Muscle layer of duodenum (tissue), 2 donors: ENCODE data around the gene VWA3B.

Source experiments
- H3K27ac ChIP-seq: one replicate; pipeline ENCODE4 v1.7.0; 2013; ENCODE audit warnings: mild to moderate bottlenecking, low read length
- H3K27me3 ChIP-seq: one replicate; pipeline ENCODE4 v1.7.0; 2013; ENCODE audit warnings: low read depth, mild to moderate bottlenecking, control low read depth, low read length
- H3K36me3 ChIP-seq, 2 donors: one replicate each; pipeline ENCODE4 v1.7.0; 2013; ENCODE audit warnings: low read length in 2 of 2, control low read depth in 1 of 2, mild to moderate bottlenecking in 1 of 2; ENCODE audit not compliant: insufficient read depth in 2 of 2, control insufficient read depth in 1 of 2
- H3K4me1 ChIP-seq, 2 donors: one replicate each; pipeline ENCODE4 v1.7.0; 2013; ENCODE audit warnings: low read length in 2 of 2, mild to moderate bottlenecking in 2 of 2, control low read depth in 1 of 2, moderate library complexity in 1 of 2; ENCODE audit not compliant: insufficient read depth in 2 of 2, control insufficient read depth in 1 of 2
- H3K4me3 ChIP-seq, 2 donors: one replicate each; pipeline ENCODE4 v1.7.0; 2013; ENCODE audit warnings: low read length in 2 of 2, low read depth in 1 of 2, mild to moderate bottlenecking in 1 of 2
- H3K9me3 ChIP-seq, 2 donors: one replicate each; pipeline ENCODE4 v1.7.0; 2013; ENCODE audit warnings: low read length in 2 of 2, control low read depth in 1 of 2, mild to moderate bottlenecking in 1 of 2; ENCODE audit not compliant: control insufficient read depth in 1 of 2
- donor health status: healthy.

The VWA3B gene

DNA sequence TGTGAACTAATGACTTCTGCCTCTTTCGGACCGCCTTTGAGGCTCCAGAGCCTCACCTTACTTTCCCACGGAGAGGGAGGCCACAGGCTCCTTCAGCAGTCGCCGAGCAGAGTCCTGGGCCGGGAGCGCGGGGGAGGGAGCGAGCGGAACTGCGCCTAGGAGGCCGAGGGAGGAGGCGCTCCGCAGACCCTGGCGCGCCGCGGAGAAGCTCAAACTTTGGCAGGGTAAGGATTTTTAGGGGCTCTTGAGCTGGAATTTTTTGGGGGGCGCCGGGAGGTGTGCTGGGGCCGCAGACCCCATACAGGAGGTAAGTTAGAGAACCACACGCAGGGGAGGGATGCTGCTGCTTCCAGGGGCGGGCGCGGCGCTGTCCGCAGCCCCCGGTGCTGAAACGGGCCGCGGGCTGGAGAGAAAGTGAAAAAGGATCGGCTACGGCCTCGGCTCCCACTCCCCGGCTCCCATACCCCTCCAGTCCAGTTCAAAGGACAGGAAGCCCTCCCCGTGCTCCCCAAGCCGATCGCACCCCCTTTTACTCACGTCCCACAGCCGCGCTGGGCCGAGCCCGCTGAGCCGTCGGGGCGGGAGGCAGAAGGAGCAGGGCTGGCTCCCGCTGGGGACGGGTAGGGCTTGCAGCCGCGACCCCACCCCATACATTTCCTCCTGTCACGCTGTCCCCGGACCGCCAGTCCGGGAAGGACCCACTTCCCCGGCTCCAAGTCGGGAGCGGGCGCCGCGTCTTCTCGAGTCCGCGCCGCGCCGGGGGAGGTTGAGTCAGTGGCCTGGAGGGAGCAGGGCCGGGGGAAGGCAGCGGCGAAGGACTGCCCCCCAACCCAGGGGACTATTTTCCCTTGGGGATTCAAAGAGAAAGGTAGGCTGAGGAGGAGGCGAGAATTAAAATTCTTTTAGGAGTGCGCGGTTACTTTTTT lies 259.6 kb downstream of the VWA3B start, which contains the start of gene CNGA3:
Gene CNGA3 (plus strand): TSS at position 146 of the 926 bp plus-strand sequence. CDS start 23,520 bp downstream, outside the sequence.
- Histone ChIP-seq H3K27ac (no peak within 1 kb of the TSS), H3K27me3 (peaks cover 34% of the 10 kb centered on the region), H3K4me3 (peak within 1 kb of the TSS; percentile 18 to 56), H3K9me3 (no peaks in the 10 kb centered on the region), H3K36me3 (no peaks in the 10 kb centered on the region), H3K4me1 (peaks cover 0 to 11% of the 10 kb centered on the region in 2 donors)

- peak overlapping the region in 1 of 2 donors; percentile 56 for H3K4me3 ChIP-seq
- no peaks in the 10 kb centered on the region for H3K9me3 ChIP-seq
- H3K27me3 ChIP-seq: peaks cover 34% of the 10 kb centered on the region
- peaks cover 0 to 11% of the 10 kb centered on the region in 2 donors for H3K4me1 ChIP-seq
- H3K27ac ChIP-seq: no peak overlapping the region
- H3K36me3 ChIP-seq: no peaks in the 10 kb centered on the region
Observed at GRCh38 chr2:98347298-98348065, 260.5 kb downstream of the VWA3B start.

- H3K4me1 ChIP-seq: peaks cover 0 to 11% of the 10 kb centered on the region in 2 donors
- H3K27me3 ChIP-seq: peaks cover 34% of the 10 kb centered on the region
- no peaks in the 10 kb centered on the region for H3K9me3 ChIP-seq
- no peak overlapping the region for H3K27ac ChIP-seq
- H3K36me3 ChIP-seq: no peaks in the 10 kb centered on the region
- H3K4me3 ChIP-seq: peak overlapping the region in 1 of 2 donors; percentile 56
Observed at GRCh38 chr2:98348066-98348561, 261.1 kb downstream of the VWA3B start.

DNA sequence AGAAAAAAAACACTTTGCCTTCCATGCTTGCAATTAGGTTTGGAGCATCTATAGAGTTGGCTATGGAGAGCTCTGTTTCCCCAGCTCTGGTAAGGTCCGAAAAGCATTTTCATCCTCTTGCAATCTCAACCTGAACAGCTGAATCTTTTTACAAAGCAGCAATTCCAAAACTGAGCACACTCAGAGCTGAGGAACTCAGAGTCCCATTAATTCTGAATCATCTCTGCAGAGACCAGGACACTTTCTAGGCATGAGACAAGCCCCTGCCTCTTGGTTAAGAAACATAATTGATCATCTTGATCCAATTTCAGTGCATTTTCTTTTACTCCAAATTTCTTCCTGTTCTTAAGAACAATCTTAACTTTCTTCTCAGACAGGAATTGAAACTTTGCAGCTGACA lies 263.4 kb downstream of the VWA3B start:
- H3K9me3 ChIP-seq: peaks cover 0 to 7% of the 10 kb centered on the region in 2 donors
- peaks cover 0 to 11% of the 10 kb centered on the region in 2 donors for H3K4me1 ChIP-seq
- H3K36me3 ChIP-seq: no peaks in the 10 kb centered on the region
- H3K4me3 ChIP-seq: no peak overlapping the region
- H3K27ac ChIP-seq: no peak overlapping the region
- H3K27me3 ChIP-seq: peaks cover 34% of the 10 kb centered on the region

GRCh38 chr2:98355881-98356280 lies 268.9 kb downstream of the VWA3B start:
- Histone ChIP-seq H3K9me3 (peaks cover 0 to 7% of the 10 kb centered on the region in 2 donors), H3K27ac (no peak overlapping the region), H3K36me3 (no peaks in the 10 kb centered on the region), H3K4me1 (no peaks in the 10 kb centered on the region), H3K27me3 (no peaks in the 10 kb centered on the region), H3K4me3 (no peak overlapping the region)

GRCh38 chr2:98356729-98357128 lies 269.8 kb downstream of the VWA3B start:
- H3K4me3 ChIP-seq: no peak overlapping the region

DNA sequence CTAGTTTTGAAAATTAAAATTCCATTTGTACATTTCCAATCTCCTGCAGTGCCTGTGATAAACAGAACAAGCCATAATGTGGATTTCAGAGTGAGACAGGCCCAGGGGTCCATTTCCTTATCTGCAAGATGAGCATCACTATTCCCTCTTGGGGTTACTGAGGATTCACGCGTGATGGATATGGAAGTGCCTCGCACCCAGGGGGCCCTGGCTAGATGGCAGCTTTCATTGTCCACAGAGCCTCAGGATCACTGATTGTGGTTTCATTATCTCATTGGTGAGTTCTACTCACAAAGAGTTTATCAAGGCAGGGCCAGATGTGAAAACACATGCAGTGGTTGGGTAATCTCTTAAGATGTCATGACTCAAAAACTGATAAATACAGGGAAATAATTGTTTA lies 270.9 kb downstream of the VWA3B start:
- H3K4me1 ChIP-seq: no peaks in the 10 kb centered on the region
- peaks cover 0 to 7% of the 10 kb centered on the region in 2 donors for H3K9me3 ChIP-seq
- H3K27ac ChIP-seq: no peak overlapping the region
- no peak overlapping the region for H3K4me3 ChIP-seq
- H3K27me3 ChIP-seq: no peaks in the 10 kb centered on the region
- no peaks in the 10 kb centered on the region for H3K36me3 ChIP-seq

More at GRCh38 chr2:98356729-98357128, 269.8 kb downstream of the VWA3B start:
- no peaks in the 10 kb centered on the region for H3K27me3 ChIP-seq
- no peaks in the 10 kb centered on the region for H3K36me3 ChIP-seq
- no peaks in the 10 kb centered on the region for H3K4me1 ChIP-seq
- no peak overlapping the region for H3K27ac ChIP-seq
- peaks cover 0 to 7% of the 10 kb centered on the region in 2 donors for H3K9me3 ChIP-seq

DNA sequence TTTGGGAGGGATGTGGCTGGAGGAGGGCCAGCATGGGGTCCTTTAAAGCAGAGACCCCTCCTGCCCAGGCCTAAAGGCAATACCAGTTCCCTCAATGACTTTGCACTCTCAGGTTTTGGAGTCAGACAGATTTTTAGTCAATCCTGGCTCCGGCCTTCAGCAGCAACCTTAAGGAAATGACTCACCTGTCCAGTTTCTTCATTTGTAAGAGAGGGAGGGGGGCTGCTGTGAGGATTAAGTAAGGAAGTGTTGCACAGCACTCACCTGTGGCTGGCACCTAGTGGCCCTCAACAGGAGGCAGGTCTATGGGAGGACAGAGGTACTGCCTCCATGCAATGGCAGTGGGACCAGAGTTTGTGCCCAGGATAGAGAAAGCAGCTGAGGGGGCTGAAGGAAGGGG lies 273.0 kb downstream of the VWA3B start:
- H3K36me3 ChIP-seq: no peaks in the 10 kb centered on the region
- no peak overlapping the region for H3K4me3 ChIP-seq
- no peak overlapping the region for H3K27ac ChIP-seq
- no peaks in the 10 kb centered on the region for H3K9me3 ChIP-seq
- H3K4me1 ChIP-seq: no peaks in the 10 kb centered on the region
- H3K27me3 ChIP-seq: no peaks in the 10 kb centered on the region
